Keratinocyte (primary cell): ENCODE data around the gene KRT40. TPM values are rescaled to one million over a fixed set of nuclear protein-coding genes. Genes with fewer than 3 reads are reported as not detected.

Source experiments
- DNase-seq: peaks from one replicate; pipeline ENCODE4 v3.0.0-alpha.2; 2011; ENCODE audit warnings: low read depth, missing footprints, low spot score
- FAIRE-seq: peaks from 2 replicates; lab custom pipeline; 2011; peaks lifted over from hg19 to GRCh38; lab: Jason Lieb, UNC
- H2AFZ ChIP-seq: 2 replicates; pipeline ENCODE4 v1.6.0; 2012; ENCODE audit warnings: low read length, control low read depth, inconsistent platforms; ENCODE audit not compliant: control insufficient read depth
- H3K27ac ChIP-seq: 2 replicates; pipeline ENCODE4 v1.5.1; 2011; ENCODE audit warnings: low read length; ENCODE audit not compliant: control insufficient read depth, insufficient read depth
- H3K27me3 ChIP-seq: 3 replicates; pipeline ENCODE4 v1.6.0; 2011; ENCODE audit warnings: low read length; ENCODE audit not compliant: control insufficient read depth, insufficient read depth; ENCODE audit errors: extremely low read depth
- H3K36me3 ChIP-seq, 2 experiments: 2 replicates in 1 of 2; 3 replicates in 1 of 2; pipeline ENCODE4 v1.5.1; 2011; ENCODE audit warnings: low read length in 2 of 2, mild to moderate bottlenecking in 1 of 2; ENCODE audit not compliant: control insufficient read depth in 2 of 2, insufficient read depth in 2 of 2; ENCODE audit errors: extremely low read depth in 1 of 2
- H3K4me1 ChIP-seq: 3 replicates; pipeline ENCODE4 v1.5.1; 2011; ENCODE audit warnings: low read length; ENCODE audit not compliant: control insufficient read depth, insufficient read depth; ENCODE audit errors: extremely low read depth
- H3K4me2 ChIP-seq: 3 replicates; pipeline ENCODE4 v1.6.0; 2011; ENCODE audit warnings: low read depth, low read length; ENCODE audit not compliant: control insufficient read depth, insufficient read depth; ENCODE audit errors: extremely low read depth
- H3K4me3 ChIP-seq, 3 experiments: fragments of 200-600 bp in 1 of 3; sonication (generic) in 1 of 3; 2 replicates in 2 of 3; 3 replicates in 1 of 3; pipeline ENCODE4 v1.5.1; 2011 to 2016; ENCODE audit warnings: low read length in 3 of 3, mild to moderate bottlenecking in 3 of 3, control low read depth in 2 of 3, inconsistent platforms in 1 of 3, low read depth in 1 of 3, mixed read lengths in 1 of 3, mixed run types in 1 of 3, moderate library complexity in 1 of 3; ENCODE audit not compliant: control insufficient read depth in 2 of 3, insufficient read depth in 2 of 3; ENCODE audit errors: extremely low read depth in 1 of 3
- H3K79me2 ChIP-seq: 2 replicates; pipeline ENCODE4 v1.6.0; 2012; ENCODE audit warnings: low read length; ENCODE audit not compliant: control insufficient read depth, insufficient read depth
- H3K9ac ChIP-seq: 3 replicates; pipeline ENCODE4 v1.6.0; 2011; ENCODE audit warnings: low read length; ENCODE audit not compliant: control insufficient read depth, insufficient read depth; ENCODE audit errors: extremely low read depth
- H3K9me1 ChIP-seq: 3 replicates; pipeline ENCODE4 v1.6.0; 2011; ENCODE audit warnings: low read length; ENCODE audit not compliant: control insufficient read depth, insufficient read depth; ENCODE audit errors: extremely low read depth
- H3K9me3 ChIP-seq: 2 replicates; pipeline ENCODE4 v1.5.1; 2012; ENCODE audit warnings: low read depth, low read length; ENCODE audit not compliant: control insufficient read depth
- H4K20me1 ChIP-seq: 3 replicates; pipeline ENCODE4 v1.6.0; 2011; ENCODE audit warnings: low read length; ENCODE audit not compliant: control insufficient read depth, insufficient read depth; ENCODE audit errors: extremely low read depth
- EZH2 ChIP-seq: IDR thresholded peaks from one replicate; pipeline ENCODE4 v1.6.1; 2012; ENCODE audit warnings: inconsistent platforms, mild to moderate bottlenecking, low read length, moderate library complexity
- dilution Hi-C: fragments of 300-500 bp; cut with MboI; formaldehyde crosslinking; loops from one replicate; pipeline ENCODE4 v1.7.0; 2020; ENCODE audit warnings: low sequenced_read_pairs; ENCODE audit not compliant: extremely low pct_ligation_motif_present
- polyA plus RNA-seq, 5 experiments: library from polyadenylated mRNA; depleted of rRNA in 3 of 5; stranded (reverse) in 3 of 5; stranded (forward) in 1 of 5; unstranded in 1 of 5; fragments of >200 nt; gene quantifications; 1 replicate in 1 of 5; 2 replicates in 3 of 5; 3 replicates in 1 of 5; pipeline versions ENCODE4 v1.2.1 to v1.2.3, GENCODE V29; 2011 to 2012; ENCODE audit warnings: missing spikeins in 2 of 5, low read depth in 1 of 5, low replicate concordance in 1 of 5
- small RNA-seq, 3 experiments: library from RNA; depleted of rRNA; stranded (forward); fragments of <200 nt; gene quantifications; one replicate each; pipeline ENCODE3, GENCODE V24; 2012; ENCODE audit warnings: low read depth in 3 of 3, low replicate concordance in 1 of 3; ENCODE audit not compliant: insufficient read length in 3 of 3
- TF ChIP-seq, protein P1 (sequence below), 3 experiments: IDR thresholded peaks in 1 of 3; conservative IDR thresholded peaks in 1 of 3; optimal IDR thresholded peaks in 1 of 3; 2 replicates in 2 of 3; 3 replicates in 1 of 3; pipeline versions ENCODE3 to v1.5.1; 2011; ENCODE audit warnings: low read length in 3 of 3, mild to moderate bottlenecking in 3 of 3, moderate library complexity in 2 of 3, control low read depth in 1 of 3, inconsistent platforms in 1 of 3; ENCODE audit not compliant: insufficient read depth in 2 of 3; ENCODE audit errors: extremely low read depth in 1 of 3

Gene KRT40
- polyA plus RNA-seq, 1 donor (not counting 4 experiments of a cell fraction or from before 2014, with no cell fraction given): 0.03 TPM

DNA sequence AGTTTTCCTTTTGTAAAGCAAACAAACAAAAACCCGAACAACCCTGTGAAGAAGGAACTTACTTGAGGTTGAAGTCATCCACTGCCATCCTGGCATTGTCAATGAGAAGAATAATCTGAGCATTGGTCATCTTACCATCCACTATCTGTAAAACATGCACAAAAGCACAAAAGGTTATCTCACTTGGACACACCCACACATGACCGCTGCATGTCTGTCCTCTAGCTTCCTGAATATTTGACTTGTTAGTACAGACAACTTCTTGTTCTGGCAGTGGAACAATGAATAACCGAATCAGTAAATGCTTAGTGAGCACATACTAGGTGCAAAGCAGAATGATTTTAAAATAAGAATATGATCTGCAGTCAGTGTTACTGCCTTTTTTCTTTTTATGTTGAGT, 52.8 kb downstream of the KRT40 start:
- FAIRE-seq (peak; percentile 92), DNase-seq (no peak)
- no peak overlapping the region for H2AFZ ChIP-seq
- no peaks in the 10 kb centered on the region for H3K79me2 ChIP-seq
- no peaks in the 10 kb centered on the region for H3K36me3 ChIP-seq
- no peak overlapping the region for H3K9ac ChIP-seq
- H3K4me2 ChIP-seq: peak overlapping the region; percentile 6
- H3K27me3 ChIP-seq: no peaks in the 10 kb centered on the region
- H3K27ac ChIP-seq: no peak overlapping the region
- peaks cover 6% of the 10 kb centered on the region for H3K4me1 ChIP-seq
- TF ChIP-seq, protein P1, sequence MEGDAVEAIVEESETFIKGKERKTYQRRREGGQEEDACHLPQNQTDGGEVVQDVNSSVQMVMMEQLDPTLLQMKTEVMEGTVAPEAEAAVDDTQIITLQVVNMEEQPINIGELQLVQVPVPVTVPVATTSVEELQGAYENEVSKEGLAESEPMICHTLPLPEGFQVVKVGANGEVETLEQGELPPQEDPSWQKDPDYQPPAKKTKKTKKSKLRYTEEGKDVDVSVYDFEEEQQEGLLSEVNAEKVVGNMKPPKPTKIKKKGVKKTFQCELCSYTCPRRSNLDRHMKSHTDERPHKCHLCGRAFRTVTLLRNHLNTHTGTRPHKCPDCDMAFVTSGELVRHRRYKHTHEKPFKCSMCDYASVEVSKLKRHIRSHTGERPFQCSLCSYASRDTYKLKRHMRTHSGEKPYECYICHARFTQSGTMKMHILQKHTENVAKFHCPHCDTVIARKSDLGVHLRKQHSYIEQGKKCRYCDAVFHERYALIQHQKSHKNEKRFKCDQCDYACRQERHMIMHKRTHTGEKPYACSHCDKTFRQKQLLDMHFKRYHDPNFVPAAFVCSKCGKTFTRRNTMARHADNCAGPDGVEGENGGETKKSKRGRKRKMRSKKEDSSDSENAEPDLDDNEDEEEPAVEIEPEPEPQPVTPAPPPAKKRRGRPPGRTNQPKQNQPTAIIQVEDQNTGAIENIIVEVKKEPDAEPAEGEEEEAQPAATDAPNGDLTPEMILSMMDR (optimal IDR thresholded peaks at IDR 0.05 in 1 of 3, IDR thresholded peaks at IDR 0.05 in 1 of 3, conservative IDR thresholded peaks at IDR 0.05 in 1 of 3; ENCODE audit: extremely low read depth in 1 of 3, insufficient read depth in 2 of 3, low read length in 3 of 3): no peak
- no peak for TF ChIP-seq EZH2
- dilution Hi-C loops: no loop called here
- no peaks in the 10 kb centered on the region for H4K20me1 ChIP-seq
- no peaks in the 10 kb centered on the region for H3K9me3 ChIP-seq
- no peaks in the 10 kb centered on the region for H3K9me1 ChIP-seq
- no peak overlapping the region for H3K4me3 ChIP-seq

Small RNA genes within 50 kb of the gene (small RNA-seq; reads per million reads assigned to genes)
- gene KRTAP3-4P: 0 to 0.07 (median 0) reads per million in 3 experiments

Other genes with a start within 250 kb of the KRT40 start
- not detected in 3 replicates for gene KRT25, start 229.0 kb downstream of the KRT40 start, polyA plus RNA-seq
- not detected in 3 replicates for gene KRT26, start 212.1 kb downstream of the KRT40 start, polyA plus RNA-seq
- 0.05 TPM in 1 of 3 replicates, not detected in the others for gene KRT27, start 201.8 kb downstream of the KRT40 start, polyA plus RNA-seq
- not detected in 3 replicates for gene KRT28, start 184.4 kb downstream of the KRT40 start, polyA plus RNA-seq
- gene KRT10, start 161.7 kb downstream of the KRT40 start, polyA plus RNA-seq: 27.2 to 67.9 TPM (median 66.2 TPM) in 3 replicates
- gene KRT12, start 117.1 kb downstream of the KRT40 start, polyA plus RNA-seq: not detected in 3 replicates
- not detected in 3 replicates for gene KRT20, start 99.1 kb downstream of the KRT40 start, polyA plus RNA-seq
- 8.2 to 14.4 TPM (median 9.3 TPM) in 3 replicates for gene KRT23, start 46.7 kb downstream of the KRT40 start, polyA plus RNA-seq
- gene KRT39, start 17.4 kb downstream of the KRT40 start, polyA plus RNA-seq: 0.05 TPM in 1 of 3 replicates, not detected in the others
- not detected in 3 replicates for gene KRTAP3-3, start 9.8 kb upstream of the KRT40 start, polyA plus RNA-seq
- not detected in 3 replicates for gene KRTAP3-2, start 15.6 kb upstream of the KRT40 start, polyA plus RNA-seq
- gene KRTAP3-1, start 24.8 kb upstream of the KRT40 start, polyA plus RNA-seq: not detected in 3 replicates
- gene KRTAP1-5, start 42.9 kb upstream of the KRT40 start, polyA plus RNA-seq: 0.05 to 0.23 TPM (median 0.08 TPM) in 3 replicates
- gene KRTAP1-4, start 45.9 kb upstream of the KRT40 start, polyA plus RNA-seq: not detected in 3 replicates
- not detected in 3 replicates for gene KRTAP1-3, start 50.5 kb upstream of the KRT40 start, polyA plus RNA-seq
- 0.07 to 0.13 TPM in 2 of 3 replicates, not detected in the other for gene KRTAP1-1, start 57.1 kb upstream of the KRT40 start, polyA plus RNA-seq
- gene KRTAP2-1, start 63.0 kb upstream of the KRT40 start, polyA plus RNA-seq: not detected in 3 replicates
- gene KRTAP2-2, start 70.9 kb upstream of the KRT40 start, polyA plus RNA-seq: not detected in 3 replicates
- 8.4 to 21.3 TPM (median 9.0 TPM) in 3 replicates for gene KRTAP2-3, start 75.8 kb upstream of the KRT40 start, polyA plus RNA-seq
- 0.12 TPM in 1 of 3 replicates, not detected in the others for gene KRTAP2-4, start 81.6 kb upstream of the KRT40 start, polyA plus RNA-seq
- not detected in 3 replicates for gene KRTAP4-7, start 99.8 kb upstream of the KRT40 start, polyA plus RNA-seq
- gene KRTAP4-8, start 113.8 kb upstream of the KRT40 start, polyA plus RNA-seq: not detected in 3 replicates
- not detected in 3 replicates for gene KRTAP4-16, start 117.9 kb upstream of the KRT40 start, polyA plus RNA-seq
- gene KRTAP4-9, start 121.1 kb upstream of the KRT40 start, polyA plus RNA-seq: not detected in 3 replicates
- not detected in 3 replicates for gene KRTAP4-11, start 134.0 kb upstream of the KRT40 start, polyA plus RNA-seq
- not detected in 3 replicates for gene KRTAP4-12, start 139.9 kb upstream of the KRT40 start, polyA plus RNA-seq
- gene KRTAP4-6, start 156.2 kb upstream of the KRT40 start, polyA plus RNA-seq: not detected in 3 replicates
- not detected in 3 replicates for gene KRTAP4-5, start 165.5 kb upstream of the KRT40 start, polyA plus RNA-seq
- gene KRTAP4-4, start 176.4 kb upstream of the KRT40 start, polyA plus RNA-seq: not detected in 3 replicates
- not detected in 3 replicates for gene KRTAP4-3, start 183.9 kb upstream of the KRT40 start, polyA plus RNA-seq
- gene KRTAP4-2, start 193.9 kb upstream of the KRT40 start, polyA plus RNA-seq: not detected in 3 replicates
- gene KRTAP4-1, start 200.6 kb upstream of the KRT40 start, polyA plus RNA-seq: not detected in 3 replicates
- not detected in 3 replicates for gene KRTAP9-1, start 205.6 kb upstream of the KRT40 start, polyA plus RNA-seq
- gene KRTAP9-2, start 242.3 kb upstream of the KRT40 start, polyA plus RNA-seq: not detected in 3 replicates
- not detected in 3 replicates for gene KRTAP9-3, start 248.1 kb upstream of the KRT40 start, polyA plus RNA-seq